ENCODE results near the gene TTLL7. TPM values are rescaled to one million over a fixed set of nuclear protein-coding genes. Genes with fewer than 3 reads are reported as not detected.

TTLL7 gene
- total RNA-seq, 2 donors from 2014 or later, result 3.4 to 3.7 TPM

- Histone ChIP-seq H3K9ac (ENCODE audit: extremely low read depth, low read length, poor library complexity, severe bottlenecking) (no peak overlapping the region), H3K4me1 (ENCODE audit: control insufficient read depth, insufficient read depth, low read length) (peaks cover 7% of the 10 kb centered on the region), H3K36me3 (ENCODE audit: control insufficient read depth, insufficient read depth, low read length) (no peaks in the 10 kb centered on the region), H3K9me3 (ENCODE audit: control insufficient read depth, low read length) (no peaks in the 10 kb centered on the region), H3K4me3 (ENCODE audit: low read length) (no peak overlapping the region), H3K27me3 (ENCODE audit: control insufficient read depth, insufficient read depth, low read length, poor library complexity, severe bottlenecking) (peaks cover 16% of the 10 kb centered on the region), H3K27ac (ENCODE audit: low read depth, low read length) (no peak overlapping the region)
- DNase-seq, result no peak
- no peak overlapping the region for H3K27ac Mint-ChIP-seq
- no CpG with 5 or more reads among the region's 1 CpG for WGBS, 2 experiments (ENCODE audit: insufficient coverage in 1 of 2, insufficient read length in 1 of 2)
- TF ChIP-seq CTCF (conservative IDR thresholded peaks at IDR 0.05), result no peak
- no peaks in the 10 kb centered on the region for H3K9me3 Mint-ChIP-seq
- no peaks in the 10 kb centered on the region for H3K36me3 Mint-ChIP-seq (ENCODE audit: low read depth)
- no peak overlapping the region for H3K4me3 Mint-ChIP-seq
- peaks cover 13% of the 10 kb centered on the region for H3K27me3 Mint-ChIP-seq (ENCODE audit: insufficient read depth)
- peaks cover 12% of the 10 kb centered on the region for H3K4me1 Mint-ChIP-seq
These were observed 31.6 kb downstream of the TTLL7 start for GRCh38 chr1:83967336-83967735.

- no peak overlapping the region for H3K27ac Mint-ChIP-seq
- no peaks in the 10 kb centered on the region for H3K36me3 Mint-ChIP-seq (ENCODE audit: low read depth)
- no peak for TF ChIP-seq CTCF (conservative IDR thresholded peaks at IDR 0.05)
- Histone ChIP-seq H3K27me3 (ENCODE audit: control insufficient read depth, insufficient read depth, low read length, poor library complexity, severe bottlenecking) (peaks cover 16% of the 10 kb centered on the region), H3K9ac (ENCODE audit: extremely low read depth, low read length, poor library complexity, severe bottlenecking) (no peak overlapping the region), H3K9me3 (ENCODE audit: control insufficient read depth, low read length) (no peaks in the 10 kb centered on the region), H3K4me3 (ENCODE audit: low read length) (no peak overlapping the region), H3K36me3 (ENCODE audit: control insufficient read depth, insufficient read depth, low read length) (no peaks in the 10 kb centered on the region), H3K4me1 (ENCODE audit: control insufficient read depth, insufficient read depth, low read length) (no peaks in the 10 kb centered on the region), H3K27ac (ENCODE audit: low read depth, low read length) (no peak overlapping the region)
- no peak for DNase-seq
- no peaks in the 10 kb centered on the region for H3K9me3 Mint-ChIP-seq
- peaks cover 8% of the 10 kb centered on the region for H3K4me1 Mint-ChIP-seq
- peaks cover 13% of the 10 kb centered on the region for H3K27me3 Mint-ChIP-seq (ENCODE audit: insufficient read depth)
- H3K4me3 Mint-ChIP-seq, result no peak overlapping the region
These were observed 34.8 kb downstream of the TTLL7 start for GRCh38 chr1:83964153-83964552.

GRCh38 chr1:83961571-83962295 lies 37.2 kb downstream of the TTLL7 start:
- Mint-ChIP-seq H3K27me3 (ENCODE audit: insufficient read depth) (no peaks in the 10 kb centered on the region), H3K9me3 (no peaks in the 10 kb centered on the region), H3K27ac (no peak overlapping the region), H3K36me3 (ENCODE audit: low read depth) (no peaks in the 10 kb centered on the region), H3K4me1 (peaks cover 14% of the 10 kb centered on the region), H3K4me3 (no peak overlapping the region)
- H3K4me3 ChIP-seq (ENCODE audit: low read length), result no peak overlapping the region
- H3K4me1 ChIP-seq (ENCODE audit: control insufficient read depth, insufficient read depth, low read length), result no peaks in the 10 kb centered on the region
- DNase-seq, result no peak
- no peaks in the 10 kb centered on the region for H3K36me3 ChIP-seq (ENCODE audit: control insufficient read depth, insufficient read depth, low read length)
- H3K27ac ChIP-seq (ENCODE audit: low read depth, low read length), result no peak overlapping the region
- H3K9me3 ChIP-seq (ENCODE audit: control insufficient read depth, low read length), result no peaks in the 10 kb centered on the region
- H3K27me3 ChIP-seq (ENCODE audit: control insufficient read depth, insufficient read depth, low read length, poor library complexity, severe bottlenecking), result no peaks in the 10 kb centered on the region
- TF ChIP-seq CTCF (conservative IDR thresholded peaks at IDR 0.05), result no peak
- no peak overlapping the region for H3K9ac ChIP-seq (ENCODE audit: extremely low read depth, low read length, poor library complexity, severe bottlenecking)
- 77 to 92% methylated on average over 2 of the region's 2 CpGs for WGBS, 2 experiments (ENCODE audit: insufficient coverage in 1 of 2, insufficient read length in 1 of 2)

Measured in endodermal cell (in vitro differentiated cells).